Measurements from ENCODE around the gene FAAH2.

DNA sequence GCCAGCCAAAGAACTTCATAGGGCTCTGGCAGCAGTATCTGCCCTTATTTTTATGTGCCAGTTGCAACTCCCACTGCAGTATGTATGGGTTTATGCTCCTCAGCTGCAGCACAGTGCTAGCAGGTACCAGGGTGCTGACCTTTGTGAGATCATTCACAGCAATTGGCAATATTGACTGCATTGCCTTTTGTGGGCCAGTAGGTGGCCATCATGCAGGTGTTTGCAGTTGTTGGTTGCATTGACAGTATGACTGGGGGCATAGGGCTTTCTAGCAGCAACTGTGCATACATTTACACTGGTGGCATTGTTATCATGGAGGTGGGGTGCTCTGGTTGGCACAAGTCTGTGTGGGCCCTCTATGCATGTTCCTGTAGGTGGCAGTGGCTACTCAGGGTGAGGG, 42.5 kb downstream of the FAAH2 start:
- TF ChIP-seq, protein P1, sequence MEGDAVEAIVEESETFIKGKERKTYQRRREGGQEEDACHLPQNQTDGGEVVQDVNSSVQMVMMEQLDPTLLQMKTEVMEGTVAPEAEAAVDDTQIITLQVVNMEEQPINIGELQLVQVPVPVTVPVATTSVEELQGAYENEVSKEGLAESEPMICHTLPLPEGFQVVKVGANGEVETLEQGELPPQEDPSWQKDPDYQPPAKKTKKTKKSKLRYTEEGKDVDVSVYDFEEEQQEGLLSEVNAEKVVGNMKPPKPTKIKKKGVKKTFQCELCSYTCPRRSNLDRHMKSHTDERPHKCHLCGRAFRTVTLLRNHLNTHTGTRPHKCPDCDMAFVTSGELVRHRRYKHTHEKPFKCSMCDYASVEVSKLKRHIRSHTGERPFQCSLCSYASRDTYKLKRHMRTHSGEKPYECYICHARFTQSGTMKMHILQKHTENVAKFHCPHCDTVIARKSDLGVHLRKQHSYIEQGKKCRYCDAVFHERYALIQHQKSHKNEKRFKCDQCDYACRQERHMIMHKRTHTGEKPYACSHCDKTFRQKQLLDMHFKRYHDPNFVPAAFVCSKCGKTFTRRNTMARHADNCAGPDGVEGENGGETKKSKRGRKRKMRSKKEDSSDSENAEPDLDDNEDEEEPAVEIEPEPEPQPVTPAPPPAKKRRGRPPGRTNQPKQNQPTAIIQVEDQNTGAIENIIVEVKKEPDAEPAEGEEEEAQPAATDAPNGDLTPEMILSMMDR (IDR thresholded peaks at IDR 0.05 in 4 of 5, conservative IDR thresholded peaks at IDR 0.05 in 1 of 5), result no peak
- TF ChIP-seq POLR2A (IDR thresholded peaks at IDR 0.05), result no peak
